ENCODE results near the gene ITCH. TPM values are rescaled to one million over a fixed set of nuclear protein-coding genes. Genes with fewer than 3 reads are reported as not detected.
"Not testable (repeated sequence)": the region's sequence is repeated elsewhere in the genome, so short reads cannot be mapped to it uniquely, and the experiment has no call there.

Gene ITCH
- total RNA-seq, 1 donor from 2014 or later = 110 TPM

DNA sequence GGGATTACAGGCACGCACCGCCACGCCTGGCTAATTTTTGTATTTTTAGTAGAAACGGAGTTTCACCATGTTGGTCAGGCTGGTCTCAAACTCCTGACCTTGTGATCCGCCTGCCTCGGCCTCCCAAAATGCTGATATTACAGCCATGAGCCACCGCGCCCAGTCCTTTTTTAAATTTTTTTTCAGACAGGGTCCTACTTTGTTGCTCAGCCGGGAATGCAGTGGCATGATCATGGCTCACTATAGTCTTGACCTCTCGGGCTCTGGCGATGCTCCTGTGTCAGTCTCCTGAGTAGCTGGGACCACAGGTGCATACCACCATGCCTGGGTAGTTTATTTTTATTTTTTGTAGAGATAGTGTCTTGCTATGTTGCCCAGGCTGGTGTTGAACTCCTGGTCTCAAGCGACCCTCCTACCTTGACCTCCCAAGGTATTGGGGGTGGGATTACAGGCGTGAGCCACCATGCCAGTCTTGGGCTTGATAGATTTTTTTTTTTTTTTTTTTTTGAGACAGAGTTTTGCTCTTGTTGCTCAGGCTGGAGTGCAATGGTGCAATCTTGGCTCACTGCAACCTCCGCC, 19.9 kb downstream of the ITCH start:
- DNase-seq = not testable (repeated sequence)

DNA sequence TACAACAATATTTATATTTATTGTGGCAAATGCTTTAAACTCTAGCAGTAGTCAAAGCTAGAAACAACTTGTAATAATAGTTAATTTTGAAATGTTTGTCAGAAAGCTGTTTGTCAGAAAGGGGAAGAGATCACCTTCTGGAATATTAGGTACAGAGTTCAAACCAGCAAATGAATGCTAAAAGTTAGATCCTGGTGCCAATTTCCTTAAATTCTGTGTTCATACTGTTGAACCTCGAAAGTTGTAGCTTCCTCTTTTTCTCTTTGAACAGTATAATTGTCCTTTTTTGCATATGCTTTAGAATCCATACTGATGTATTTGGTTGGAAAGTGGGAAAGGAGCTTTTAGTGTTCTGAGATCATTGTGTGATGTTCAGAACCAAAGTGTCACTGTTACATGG, 22.4 kb downstream of the ITCH start:
- no peak for DNase-seq

DNA sequence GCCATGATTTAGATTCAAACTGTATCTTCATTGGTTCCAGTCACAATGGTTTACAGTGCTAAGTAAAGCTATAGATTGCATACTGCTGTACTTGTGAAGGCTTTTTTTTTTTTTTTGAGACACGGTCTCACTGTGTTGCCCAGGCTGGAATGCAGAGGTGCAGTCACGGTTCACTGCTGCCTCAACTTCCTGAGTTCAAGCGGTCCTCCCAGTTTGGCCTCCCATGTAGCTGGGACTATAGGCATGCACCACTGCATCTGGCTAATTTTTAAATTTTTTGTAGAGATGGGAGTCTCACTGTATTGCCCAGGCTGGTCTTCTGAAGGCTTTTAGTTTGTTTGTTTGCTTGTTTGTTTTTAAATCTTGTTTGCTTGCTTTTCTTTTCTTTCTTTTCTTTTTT, 24.9 kb downstream of the ITCH start:
- DNase-seq = no peak

DNA sequence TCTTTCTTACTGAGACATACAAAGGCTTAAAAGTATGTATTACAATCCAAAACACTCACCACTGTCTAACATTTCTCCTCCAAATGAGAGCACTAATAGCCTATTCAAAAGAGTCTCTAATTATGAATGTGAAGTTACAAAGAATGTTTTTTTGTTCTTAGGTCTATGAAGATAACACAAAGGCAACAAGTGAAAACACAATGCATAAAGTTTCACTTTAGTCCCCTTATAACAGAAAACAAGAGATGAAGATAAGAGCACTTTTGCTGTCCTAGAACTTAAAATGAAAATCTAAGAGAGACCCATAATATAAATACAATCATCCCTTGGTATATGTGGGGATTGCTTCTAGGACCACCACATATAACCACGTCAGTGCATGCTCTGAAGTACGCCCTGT, 25.6 kb downstream of the ITCH start:
- no peak for DNase-seq

DNA sequence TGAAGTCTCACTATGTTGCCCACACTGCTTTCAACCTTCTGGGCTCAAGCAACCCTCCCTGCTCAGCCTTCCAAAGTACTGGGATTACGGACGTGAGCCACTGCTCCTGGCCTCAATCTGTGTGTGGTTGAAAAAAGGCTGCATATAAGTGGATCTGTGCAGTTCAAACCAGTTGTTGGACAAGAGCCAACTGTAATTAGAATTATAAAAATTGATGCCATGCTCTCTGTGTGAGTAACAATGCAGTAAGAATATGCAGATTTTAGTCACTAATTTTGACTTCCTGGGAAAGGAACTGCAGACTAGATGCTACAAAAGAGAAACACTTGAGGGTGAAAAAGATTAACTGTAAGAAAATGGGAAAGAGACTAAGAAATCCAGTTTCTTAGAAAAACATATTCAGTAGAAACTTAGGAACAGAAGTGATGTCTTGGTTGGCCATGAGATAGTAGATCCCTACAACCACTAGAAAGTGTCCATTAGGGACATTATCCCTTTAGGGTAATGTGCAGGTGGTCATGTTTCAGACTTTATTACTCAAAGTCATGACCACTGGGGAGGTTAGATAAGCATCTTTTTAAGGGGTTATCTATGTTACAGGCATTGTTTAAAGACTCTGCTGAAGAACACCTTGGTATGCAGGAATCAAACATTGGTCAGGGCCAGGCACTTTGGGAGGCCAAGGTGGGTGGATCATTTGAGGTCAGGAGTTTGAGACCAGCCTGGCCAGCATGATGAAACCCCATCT, 26.3 kb downstream of the ITCH start:
- DNase-seq = no peak

DNA sequence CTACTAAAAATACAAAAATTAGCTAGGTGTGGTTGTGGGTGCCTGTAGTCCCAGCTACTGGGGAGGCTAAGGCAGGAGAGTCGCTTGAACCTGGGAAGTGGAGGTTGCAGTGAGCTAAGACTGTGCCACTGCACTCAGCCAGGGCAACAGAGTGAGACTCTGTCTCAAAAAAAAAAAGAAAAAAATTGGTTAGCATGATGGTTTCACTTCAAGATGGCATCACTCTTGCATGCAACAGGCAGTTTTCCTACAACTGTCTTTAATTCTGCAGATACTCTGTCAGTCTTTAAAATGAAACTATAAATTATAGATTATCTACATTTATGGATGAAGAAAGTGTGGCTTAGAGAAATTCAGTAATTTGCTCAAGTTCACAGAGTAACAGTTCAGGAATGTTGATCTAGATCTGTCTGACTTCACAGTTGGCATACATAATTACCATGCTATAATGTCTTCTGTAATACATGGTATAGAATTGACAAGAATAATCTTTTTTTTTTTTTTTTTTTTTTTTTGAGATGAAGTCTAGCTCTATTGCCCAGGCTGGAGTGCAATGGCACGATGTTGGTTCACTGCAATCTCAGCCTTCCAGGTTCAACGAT, 27.0 kb downstream of the ITCH start:
- DNase-seq = no peak

DNA sequence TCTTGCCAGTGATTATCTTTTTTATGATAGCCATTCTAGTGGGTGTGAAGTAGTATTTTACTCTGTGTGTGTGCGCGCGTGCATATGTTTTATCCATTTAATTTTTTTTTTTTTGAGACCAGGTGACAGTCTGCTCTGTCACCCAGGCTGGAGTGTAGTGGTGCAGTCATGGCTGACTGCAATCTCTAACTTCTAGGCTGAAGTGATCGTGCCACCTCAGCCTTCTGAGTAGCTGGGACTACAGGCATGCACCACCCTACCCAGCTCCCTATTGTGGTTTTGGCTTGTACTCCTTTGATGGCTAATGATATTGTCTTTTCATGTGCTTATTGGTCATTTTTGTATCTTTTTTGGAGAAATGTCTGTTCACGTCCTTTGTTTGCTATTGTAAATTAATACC, 33.3 kb downstream of the ITCH start:
- no peak for DNase-seq

DNA sequence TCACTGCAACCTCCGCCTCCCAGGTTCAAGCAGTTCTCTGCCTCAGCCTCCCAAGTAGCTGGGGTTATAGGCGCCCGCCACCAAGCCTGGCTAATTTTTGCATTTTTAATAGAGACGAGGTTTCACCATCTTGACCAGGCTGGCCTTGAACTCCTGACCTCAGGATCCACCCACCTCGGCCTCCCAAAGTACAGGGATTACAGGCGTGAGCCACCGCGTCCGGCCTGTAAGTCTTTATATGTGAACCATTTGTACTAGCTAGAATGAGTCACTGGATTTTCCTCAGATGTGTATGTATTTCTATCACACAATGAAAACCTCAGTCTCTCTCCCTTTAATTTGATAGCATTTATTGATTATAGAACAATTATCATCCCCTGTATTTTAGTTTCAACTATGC, 34.0 kb downstream of the ITCH start:
- DNase-seq = no peak

DNA sequence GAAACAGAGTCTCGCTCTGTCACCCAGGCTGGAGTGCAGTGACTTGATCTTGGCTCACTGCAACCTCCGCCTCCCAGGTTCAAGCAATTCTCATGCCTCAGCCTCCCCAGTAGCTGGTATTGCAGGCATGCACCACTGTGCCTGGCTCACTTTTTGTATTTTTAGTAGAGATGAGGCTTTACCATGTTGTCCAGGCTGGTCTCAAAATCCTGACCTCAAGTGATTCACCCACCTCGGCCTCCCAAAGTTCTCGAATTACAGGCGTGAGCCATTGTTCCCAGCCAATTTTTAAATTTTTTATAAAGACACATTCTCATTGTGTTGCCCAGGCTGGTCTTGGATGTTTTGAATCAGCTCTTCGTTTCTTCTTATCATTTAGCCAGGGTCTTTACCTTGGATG, 37.7 kb downstream of the ITCH start:
- not testable (repeated sequence) for DNase-seq

DNA sequence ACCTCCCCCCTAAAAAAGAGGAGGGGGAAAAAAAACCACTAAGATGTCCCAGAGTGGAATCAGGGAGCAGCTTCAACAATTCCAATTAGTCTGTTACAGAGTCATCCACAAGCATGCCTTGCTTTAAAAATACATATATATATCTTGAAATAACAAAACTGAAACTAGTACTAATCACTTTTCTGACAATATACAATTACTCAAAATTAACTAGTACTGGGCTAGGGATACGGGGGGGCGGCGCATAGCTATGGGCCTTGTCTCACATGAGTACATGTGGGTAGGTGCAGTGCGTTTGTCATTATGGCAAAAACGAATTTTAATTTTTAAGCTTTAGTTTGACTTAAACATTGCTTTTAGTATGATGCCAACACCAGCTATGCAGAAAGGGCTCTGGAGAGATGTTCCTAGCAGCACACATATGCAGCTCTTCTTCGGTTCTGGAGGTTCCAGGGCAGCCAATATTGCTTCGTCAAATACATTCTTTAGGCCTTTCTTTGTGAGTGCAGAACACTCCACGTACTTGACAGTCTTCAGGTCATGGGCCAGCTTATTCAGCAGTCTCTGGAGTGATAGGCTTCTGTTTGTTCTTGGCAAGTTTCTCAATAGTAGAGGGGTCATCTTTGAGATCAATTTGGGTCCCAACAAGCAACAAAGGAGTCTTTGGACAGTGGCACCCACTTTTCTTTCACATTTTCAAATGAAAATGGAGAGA, 38.8 kb downstream of the ITCH start:
- DNase-seq = no peak

DNA sequence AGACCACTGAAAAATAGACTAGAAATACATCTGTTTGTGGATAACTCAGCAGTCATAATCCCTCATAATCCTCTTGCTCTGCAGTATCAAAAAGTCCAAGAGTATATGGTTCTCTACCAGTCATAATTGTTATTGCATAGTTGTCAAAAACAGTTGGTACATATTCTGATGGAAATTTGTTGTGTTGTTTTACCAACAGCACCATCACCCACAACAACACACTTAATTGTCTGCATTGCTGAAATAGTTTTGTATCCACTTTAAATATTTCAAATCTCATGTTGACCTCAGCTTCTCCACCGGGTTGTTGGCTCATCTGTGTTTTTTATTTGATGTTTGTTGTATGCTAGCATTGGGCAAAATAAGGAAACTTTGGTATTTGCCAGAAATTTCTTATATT, 39.4 kb downstream of the ITCH start:
- DNase-seq = no peak

DNA sequence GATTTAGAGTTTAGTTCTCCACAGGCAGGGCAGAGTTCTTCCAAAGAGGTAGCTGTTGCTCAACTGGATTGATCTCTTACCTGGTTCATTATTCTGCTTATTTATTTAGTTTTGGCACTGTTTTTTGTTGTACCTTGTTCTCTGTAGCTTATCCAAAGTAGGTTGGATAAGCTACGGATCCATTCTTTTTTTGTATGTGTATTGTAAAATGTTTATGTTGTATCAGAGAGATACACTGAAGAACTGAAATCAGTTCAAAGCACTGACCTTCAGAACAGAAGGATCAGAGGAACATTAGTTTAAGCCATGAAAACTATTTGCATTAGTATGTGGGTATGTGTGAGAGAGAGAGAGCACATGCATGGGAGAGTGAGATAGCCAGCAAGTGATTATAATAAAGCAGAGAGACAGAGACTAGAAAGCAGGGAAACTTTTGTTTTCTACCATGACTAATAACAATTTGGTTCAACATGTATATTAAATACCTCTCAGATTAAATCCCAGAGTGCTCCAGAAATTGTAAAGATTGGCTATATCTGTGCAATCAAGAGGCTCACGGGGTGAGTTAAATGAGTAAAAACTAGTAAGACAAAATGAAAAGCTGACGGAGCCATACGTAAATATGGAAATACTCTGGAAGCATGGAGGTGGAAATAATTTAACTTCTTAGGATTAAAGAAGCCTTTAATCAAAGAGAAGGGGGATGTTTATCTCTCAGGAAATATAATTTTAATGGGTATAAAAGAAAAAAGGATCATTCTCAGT, 40.2 kb downstream of the ITCH start:
- no peak for DNase-seq

DNA sequence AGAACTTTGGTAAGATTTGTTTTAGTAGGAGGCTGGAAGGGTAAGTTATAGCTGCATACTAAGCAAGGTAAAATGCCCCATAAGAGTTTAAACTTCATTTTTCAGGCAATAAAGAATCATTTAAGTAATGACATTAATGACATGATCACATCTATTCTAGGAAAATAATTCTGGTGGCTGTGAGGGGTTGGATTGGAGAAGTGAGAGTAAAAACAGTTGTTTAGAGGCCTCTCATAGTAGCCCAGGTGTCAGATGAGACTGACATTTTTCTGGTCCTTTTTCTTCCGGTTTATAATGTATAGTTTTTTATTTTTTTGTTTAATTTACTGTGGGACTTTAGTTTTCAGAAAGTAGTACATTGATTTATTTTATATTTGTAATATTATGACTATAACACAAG, 40.8 kb downstream of the ITCH start:
- DNase-seq = no peak

DNA sequence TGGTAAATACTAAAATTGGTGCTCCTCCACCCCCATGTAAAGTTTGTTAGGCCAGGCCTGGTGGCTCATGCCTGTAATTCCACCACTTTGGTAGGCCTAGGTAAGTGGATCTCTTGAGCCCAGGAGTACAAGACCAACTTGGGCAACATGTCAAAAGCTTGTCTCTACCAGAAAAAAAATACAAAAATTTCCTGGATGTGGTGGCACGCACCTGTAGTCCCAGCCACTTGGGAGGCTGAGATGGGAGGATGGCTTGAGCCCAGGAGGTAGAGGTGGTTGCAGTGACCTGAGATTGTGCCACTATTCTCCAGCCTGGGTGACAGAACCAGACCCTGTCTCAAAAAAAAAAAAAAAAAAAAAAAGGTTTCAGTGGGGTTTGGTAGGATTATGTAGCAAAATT, 41.7 kb downstream of the ITCH start:
- no peak for DNase-seq

DNA sequence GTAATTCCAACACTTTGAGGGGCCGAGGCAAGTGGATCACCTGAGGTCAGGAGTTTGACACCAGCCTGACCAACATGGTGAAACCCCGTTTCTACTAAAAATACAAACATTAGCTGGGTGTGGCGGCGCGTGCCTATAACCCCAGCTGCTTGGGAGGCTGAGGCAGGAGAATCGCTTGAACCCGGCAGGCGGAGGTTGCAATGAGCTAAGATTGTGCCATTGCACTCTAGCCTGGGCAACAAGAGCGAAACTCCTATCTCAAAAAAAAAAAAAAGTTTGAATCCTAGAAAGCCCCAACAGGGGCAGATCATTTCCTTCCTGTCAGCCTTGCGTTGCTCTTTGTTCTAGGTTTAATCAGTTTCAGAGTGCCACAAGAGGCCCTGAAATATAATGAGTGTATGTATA, 42.2 kb downstream of the ITCH start:
- DNase-seq = not testable (repeated sequence)

DNA sequence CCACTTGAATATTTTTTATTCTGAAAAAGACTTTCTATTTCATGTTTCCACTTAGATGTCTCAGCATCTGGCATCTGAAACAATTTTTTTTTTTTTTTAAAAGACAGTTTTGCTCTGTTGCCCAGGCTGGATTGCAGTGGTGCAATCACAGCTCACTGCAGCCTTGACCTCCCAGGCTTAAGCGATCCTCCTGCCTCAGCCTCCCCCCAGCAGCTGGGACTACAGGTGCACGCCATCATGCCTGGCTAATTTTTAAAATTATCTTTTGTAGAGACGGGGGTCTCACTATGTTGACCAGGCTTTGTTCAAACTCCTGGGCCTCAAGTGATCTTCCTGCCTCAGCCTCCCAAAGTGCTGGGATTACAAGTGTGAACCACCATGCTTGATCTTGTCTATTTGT, 42.9 kb downstream of the ITCH start:
- not testable (repeated sequence) for DNase-seq

DNA sequence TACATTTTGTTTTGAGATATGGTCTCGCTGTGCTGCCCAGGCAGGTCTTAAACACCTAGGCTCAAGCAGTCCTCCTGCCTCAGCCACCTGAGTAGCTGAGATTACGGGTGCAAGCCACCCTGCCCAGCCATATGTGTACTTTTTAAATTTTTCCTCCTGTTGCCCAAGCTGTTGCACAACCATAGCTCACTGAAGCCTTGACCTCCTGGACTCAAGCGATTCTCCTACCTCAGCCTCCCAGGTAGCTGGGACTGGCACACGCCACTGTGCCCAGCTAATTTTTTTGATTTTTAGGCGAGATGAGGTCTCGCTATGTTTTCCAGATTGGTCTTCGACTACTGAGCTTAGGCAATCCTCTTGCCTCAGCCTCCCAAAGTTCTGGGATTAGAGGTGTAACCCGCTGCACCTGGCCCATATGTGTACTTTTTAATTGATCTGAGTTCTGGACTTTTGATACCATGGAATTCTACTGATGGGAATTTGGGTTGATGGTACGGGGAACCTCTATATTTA, 44.9 kb downstream of the ITCH start:
- no peak for DNase-seq

DNA sequence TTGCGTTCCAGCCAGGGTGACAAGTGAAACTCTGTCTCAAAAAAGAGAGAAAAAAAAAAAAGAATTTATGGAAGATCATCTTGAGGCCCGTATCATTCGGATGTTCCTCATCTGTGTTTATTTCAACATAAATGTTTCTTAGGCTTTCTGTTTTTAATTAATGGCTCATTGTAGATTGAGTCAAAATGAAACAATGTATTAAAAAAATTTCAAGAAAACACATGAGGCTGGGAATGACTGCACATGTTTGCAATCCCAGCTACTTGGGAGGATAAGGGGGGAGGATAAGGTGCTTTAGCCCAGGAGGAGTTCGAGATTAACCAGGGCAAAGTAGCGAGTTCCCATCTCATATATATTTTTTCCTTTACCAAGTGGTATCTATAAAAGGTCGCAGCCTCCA, 47.3 kb downstream of the ITCH start:
- no peak for DNase-seq

DNA sequence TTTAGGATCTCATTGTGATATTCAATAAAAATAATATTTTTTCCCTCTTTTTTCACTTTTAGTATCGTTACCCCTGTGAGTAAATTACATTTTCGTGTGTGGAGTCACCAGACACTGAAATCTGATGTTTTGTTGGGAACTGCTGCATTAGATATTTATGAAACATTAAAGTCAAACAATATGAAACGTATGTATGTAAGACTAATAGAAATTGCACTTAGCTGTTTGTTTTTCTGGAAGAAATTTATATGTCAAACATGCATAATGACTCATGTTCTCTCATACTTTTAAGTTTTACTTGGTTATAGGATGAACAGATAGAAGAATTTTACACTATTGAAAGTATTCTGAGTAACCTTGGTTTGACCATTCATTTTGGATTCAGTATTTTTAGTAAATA, 49.4 kb downstream of the ITCH start:
- no peak for DNase-seq

DNA sequence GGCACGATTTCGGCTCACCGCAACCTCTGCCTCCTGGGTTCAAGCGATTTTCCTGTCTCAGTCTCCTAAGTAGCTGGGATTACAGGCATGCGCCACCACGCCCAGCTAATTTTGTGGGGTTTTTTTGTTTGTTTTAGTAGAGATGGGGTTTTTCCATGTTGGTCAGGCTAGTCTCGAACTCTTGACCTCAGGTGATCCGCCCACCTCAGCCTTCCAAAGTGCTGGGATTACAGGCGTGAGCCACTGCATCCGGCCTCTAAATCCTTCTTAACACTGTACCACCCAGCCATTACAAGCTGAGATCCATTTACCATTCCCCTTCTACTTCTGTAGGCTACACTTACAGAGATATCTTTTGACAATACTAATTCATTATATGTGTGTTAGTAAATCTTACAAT, 51.5 kb downstream of the ITCH start:
- not testable (repeated sequence) for DNase-seq

DNA sequence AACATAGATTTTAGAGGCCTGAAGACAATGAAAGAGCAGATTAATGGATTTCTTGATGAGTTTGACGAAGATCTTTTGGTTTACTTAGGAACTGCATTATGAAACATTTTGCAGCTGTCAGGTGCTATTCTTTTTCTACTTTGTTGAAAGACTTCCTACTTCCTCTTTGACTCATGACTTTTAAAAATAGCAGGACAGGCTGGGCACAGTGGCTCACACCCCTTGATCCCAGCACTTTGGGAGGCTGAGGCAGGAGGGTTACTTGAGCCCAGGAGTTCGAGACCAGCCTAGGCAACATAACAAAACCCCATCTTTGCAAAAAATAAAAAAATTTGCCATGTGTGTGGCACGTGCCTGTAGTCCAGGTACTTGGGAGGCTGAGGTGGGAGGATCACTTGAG, 52.0 kb downstream of the ITCH start:
- no peak for DNase-seq

DNA sequence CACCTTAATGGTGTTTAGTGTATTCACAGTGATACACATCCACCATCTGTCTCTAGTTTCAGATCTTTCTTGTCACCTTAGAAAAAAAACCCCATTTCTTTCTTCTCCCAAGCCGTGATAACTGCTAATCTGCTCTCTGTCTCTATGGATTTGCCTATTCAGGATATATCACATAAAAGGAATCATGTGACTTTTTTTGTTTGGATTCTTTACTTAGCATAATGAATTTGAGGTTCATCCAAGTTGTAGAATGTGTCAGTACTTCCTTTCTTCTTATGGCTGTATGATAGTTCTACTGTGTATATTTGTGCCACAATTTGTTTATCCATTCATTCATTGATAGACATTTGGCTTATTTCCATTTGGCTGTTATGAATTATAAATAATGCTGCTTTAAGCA, 57.1 kb downstream of the ITCH start:
- DNase-seq = no peak
